ENCODE results near the gene FLNB.

DNA sequence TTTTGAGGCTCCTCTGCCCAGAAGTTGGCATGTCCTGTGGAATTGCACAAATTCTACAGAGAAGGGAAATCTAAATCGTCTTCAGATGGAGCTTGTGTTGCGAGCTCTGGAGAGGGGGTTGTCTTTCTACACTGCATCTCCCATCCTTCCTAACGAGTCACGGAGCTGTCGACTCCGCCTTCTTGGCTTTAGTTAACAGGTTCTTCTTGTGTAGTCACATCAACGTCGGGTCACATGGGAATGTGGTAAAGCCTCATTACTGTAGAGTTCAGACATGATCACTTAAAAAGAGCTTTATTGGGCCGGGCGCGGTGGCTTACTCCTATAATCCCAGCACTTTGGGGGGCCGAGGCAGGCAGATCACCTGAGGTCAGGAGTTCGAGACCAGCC is 142.6 kb downstream of the FLNB start:
- TF ChIP-seq, protein P1, sequence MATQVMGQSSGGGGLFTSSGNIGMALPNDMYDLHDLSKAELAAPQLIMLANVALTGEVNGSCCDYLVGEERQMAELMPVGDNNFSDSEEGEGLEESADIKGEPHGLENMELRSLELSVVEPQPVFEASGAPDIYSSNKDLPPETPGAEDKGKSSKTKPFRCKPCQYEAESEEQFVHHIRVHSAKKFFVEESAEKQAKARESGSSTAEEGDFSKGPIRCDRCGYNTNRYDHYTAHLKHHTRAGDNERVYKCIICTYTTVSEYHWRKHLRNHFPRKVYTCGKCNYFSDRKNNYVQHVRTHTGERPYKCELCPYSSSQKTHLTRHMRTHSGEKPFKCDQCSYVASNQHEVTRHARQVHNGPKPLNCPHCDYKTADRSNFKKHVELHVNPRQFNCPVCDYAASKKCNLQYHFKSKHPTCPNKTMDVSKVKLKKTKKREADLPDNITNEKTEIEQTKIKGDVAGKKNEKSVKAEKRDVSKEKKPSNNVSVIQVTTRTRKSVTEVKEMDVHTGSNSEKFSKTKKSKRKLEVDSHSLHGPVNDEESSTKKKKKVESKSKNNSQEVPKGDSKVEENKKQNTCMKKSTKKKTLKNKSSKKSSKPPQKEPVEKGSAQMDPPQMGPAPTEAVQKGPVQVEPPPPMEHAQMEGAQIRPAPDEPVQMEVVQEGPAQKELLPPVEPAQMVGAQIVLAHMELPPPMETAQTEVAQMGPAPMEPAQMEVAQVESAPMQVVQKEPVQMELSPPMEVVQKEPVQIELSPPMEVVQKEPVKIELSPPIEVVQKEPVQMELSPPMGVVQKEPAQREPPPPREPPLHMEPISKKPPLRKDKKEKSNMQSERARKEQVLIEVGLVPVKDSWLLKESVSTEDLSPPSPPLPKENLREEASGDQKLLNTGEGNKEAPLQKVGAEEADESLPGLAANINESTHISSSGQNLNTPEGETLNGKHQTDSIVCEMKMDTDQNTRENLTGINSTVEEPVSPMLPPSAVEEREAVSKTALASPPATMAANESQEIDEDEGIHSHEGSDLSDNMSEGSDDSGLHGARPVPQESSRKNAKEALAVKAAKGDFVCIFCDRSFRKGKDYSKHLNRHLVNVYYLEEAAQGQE (tag by site-specific recombination; IDR thresholded peaks at IDR 0.05), result no peak
- no peak for TF ChIP-seq ZBTB7A (tag by site-specific recombination; IDR thresholded peaks at IDR 0.05; ENCODE audit: low read depth)

Measured in HEK293 (cell line).